GM12878 (cell line): ENCODE data around the gene PITPNM3. TPM values are rescaled to one million over a fixed set of nuclear protein-coding genes. Genes with fewer than 3 reads are reported as not detected.

Experiments
- ATAC-seq: fragments of 200-7000 bp; cut with Tn5 transposase; 3 replicates; pipeline ENCODE4 v1.9.1; 2020; ENCODE audit warnings: mild to moderate bottlenecking, moderate library complexity
- BruUV-seq: library from RNA; stranded (reverse); fragments of 400-500 nt; replicated peaks from 2 replicates; lab custom pipeline; 2021; lab: Mats Ljungman, UMichigan
- CTCF ChIA-PET: fragments of 300-600 bp; sonication (Branson Sonifier 250); formaldehyde crosslinking; extraction: SDS; loops from one replicate; lab custom pipeline; 2021; ENCODE audit warnings: inconsistent platforms; lab: Yijun Ruan, JAX
- POLR2A ChIA-PET: fragments of 350-600 bp; formaldehyde crosslinking; extraction: SDS; loops from one replicate; lab custom pipeline; 2021; ENCODE audit warnings: inconsistent platforms; lab: Charles Lee
- RAD21 ChIA-PET: fragments of 300-600 bp; sonication (Branson Sonifier 250); formaldehyde crosslinking; loops from one replicate; lab custom pipeline; 2023; ENCODE audit warnings: antibody characterized with exemption; ENCODE audit not compliant: unreplicated experiment; lab: Charles Lee
- SMC1A ChIA-PET: fragments of 300-600 bp; sonication (Branson Sonifier 250); formaldehyde crosslinking; loops from one replicate; lab custom pipeline; 2023; ENCODE audit not compliant: unreplicated experiment, uncharacterized antibody; lab: Charles Lee
- DNase-seq: peaks from one replicate; pipeline ENCODE4 v3.0.0-alpha.2; 2011; ENCODE audit warnings: low read depth, low spot score
- FAIRE-seq: peaks from 3 replicates; lab custom pipeline; 2011; peaks lifted over from hg19 to GRCh38; lab: Jason Lieb, UNC
- H2AFZ ChIP-seq: 2 replicates; pipeline ENCODE4 v1.6.0; 2011; ENCODE audit warnings: low read depth, low read length, control low read depth; ENCODE audit not compliant: control insufficient read depth
- H3K27ac ChIP-seq: 2 replicates; pipeline ENCODE4 v1.5.1; 2011; ENCODE audit warnings: control low read depth; ENCODE audit not compliant: control insufficient read depth, insufficient read depth
- H3K27me3 ChIP-seq, 2 experiments: replicated peaks in 1 of 2; 2 replicates each; pipeline versions ENCODE4 v1.6.0 to v1.6.1; 2011; ENCODE audit warnings: low read length in 1 of 2; ENCODE audit not compliant: control insufficient read depth in 2 of 2, insufficient read depth in 2 of 2
- H3K36me3 ChIP-seq, 2 experiments: 2 replicates each; pipeline ENCODE4 v1.5.1; 2011; ENCODE audit warnings: low read length in 1 of 2; ENCODE audit not compliant: control insufficient read depth in 2 of 2, insufficient read depth in 2 of 2
- H3K4me1 ChIP-seq: 2 replicates; pipeline ENCODE4 v1.6.1; 2011; ENCODE audit warnings: mild to moderate bottlenecking, low read length, moderate library complexity, mixed read lengths; ENCODE audit not compliant: control insufficient read depth, insufficient read depth
- H3K4me2 ChIP-seq: 2 replicates; pipeline ENCODE4 v1.6.0; 2011; ENCODE audit warnings: control low read depth; ENCODE audit not compliant: control insufficient read depth, insufficient read depth
- H3K4me3 ChIP-seq: fragments of 200-600 bp; sonication (generic); 2 replicates; pipeline ENCODE4 v1.5.1; 2016
- H3K79me2 ChIP-seq: 2 replicates; pipeline ENCODE4 v1.6.0; 2011; ENCODE audit warnings: low read length; ENCODE audit not compliant: control insufficient read depth, insufficient read depth
- H3K9ac ChIP-seq: 2 replicates; pipeline ENCODE4 v1.8.0; 2011; ENCODE audit warnings: low read length, control low read depth, mixed read lengths; ENCODE audit not compliant: control insufficient read depth, insufficient read depth
- H3K9me3 ChIP-seq: replicated peaks from 3 replicates; pipeline ENCODE4 v1.5.1; 2011; ENCODE audit warnings: mild to moderate bottlenecking, low read length; ENCODE audit not compliant: control insufficient read depth, insufficient read depth
- H4K20me1 ChIP-seq: 2 replicates; pipeline ENCODE4 v1.6.0; 2011; ENCODE audit not compliant: control insufficient read depth, insufficient read depth
- KLF5 ChIP-seq: fragments of 450-650 bp; IDR thresholded peaks from 2 replicates; pipeline ENCODE4 v1.6.1; 2014; ENCODE audit warnings: mild to moderate bottlenecking; ENCODE audit not compliant: partially characterized antibody
- RAD21 ChIP-seq: IDR thresholded peaks from 2 replicates; pipeline ENCODE4 v1.6.1; 2011; ENCODE audit warnings: mild to moderate bottlenecking, low read depth, low read length, moderate library complexity; ENCODE audit not compliant: insufficient read depth
- RBBP5 ChIP-seq: fragments of 200-600 bp; sonication (generic); conservative IDR thresholded peaks from 2 replicates; pipeline ENCODE4 v1.6.1; 2016
- WGBS: methylation state at CpG from one replicate; pipeline ENCODE4 v1.1.6; 2016; ENCODE audit warnings: low lambda C conversion rate; ENCODE audit not compliant: insufficient replicate concordance, insufficient coverage; ENCODE audit errors: missing lambda C conversion rate; 5-methylcytosine and 5-hydroxymethylcytosine counted together
- in situ Hi-C: fragments of 300-500 bp; cut with MboI; formaldehyde crosslinking; loops from 9 replicates; pipeline ENCODE4 v1.14.3; 2018; ENCODE audit warnings: mixed read lengths
- intact Hi-C: fragments of 100-400 bp; cut with micrococcal nuclease; formaldehyde crosslinking; loops from one replicate; pipeline ENCODE4 v1.14.2; 2022; ENCODE audit not compliant: unreplicated experiment
- polyA plus RNA-seq, 11 experiments: library from polyadenylated mRNA; depleted of rRNA in 4 of 11; unstranded in 6 of 11; stranded (reverse) in 5 of 11; fragments of >200 nt; fragmentation: Nextera tagmentation in 4 of 11; fragmentation: Illumina TruSeq in 1 of 11; extraction: Ambion mirVana in 4 of 11; extraction: Trizol in 1 of 11; gene quantifications; 1 replicate in 1 of 11; 2 replicates in 10 of 11; pipeline versions ENCODE4 v1.2.1 to v1.2.3, GENCODE V29; 2011 to 2016; ENCODE audit warnings: inconsistent platforms in 2 of 11, missing spikeins in 2 of 11, low read depth in 1 of 11
- total RNA-seq, 4 experiments: library from RNA; depleted of rRNA in 3 of 4; stranded (reverse); fragments of >200 nt in 3 of 4; fragmentation: Illumina TruSeq in 1 of 4; extraction: Trizol in 1 of 4; gene quantifications; 2 replicates each; pipeline versions ENCODE4 v1.2.1 to v1.2.3, GENCODE V29; 2013 to 2021
- TF ChIP-seq, protein P1 (sequence below): IDR thresholded peaks from 2 replicates; pipeline ENCODE4 v1.6.1; 2012; ENCODE audit warnings: low read length, inconsistent platforms
- TF ChIP-seq, protein P2 (sequence below): IDR thresholded peaks from 2 replicates; pipeline ENCODE4 v1.6.1; 2011; ENCODE audit warnings: low read depth, mild to moderate bottlenecking, low read length, moderate library complexity, borderline replicate concordance; ENCODE audit errors: extremely low read depth
- TF ChIP-seq, protein P3 (sequence below): fragments of 450-650 bp; IDR thresholded peaks from 2 replicates; pipeline ENCODE4 v1.6.1; 2017; ENCODE audit warnings: antibody characterized with exemption, mild to moderate bottlenecking, moderate library complexity
- TF ChIP-seq, protein P4 (sequence below): fragments of 450-650 bp; formaldehyde crosslinking; IDR thresholded peaks from 2 replicates; pipeline ENCODE4 v1.5.0; 2022; ENCODE audit warnings: mild to moderate bottlenecking, missing genetic modification characterization

The PITPNM3 gene
- total and polyA plus RNA-seq, 10 of the 15 experiments (the other 5 are each of a cell fraction or from before 2014, with no cell fraction given) = 0.02 to 0.49 (median 0.19) TPM; not detected in 1

DNA sequence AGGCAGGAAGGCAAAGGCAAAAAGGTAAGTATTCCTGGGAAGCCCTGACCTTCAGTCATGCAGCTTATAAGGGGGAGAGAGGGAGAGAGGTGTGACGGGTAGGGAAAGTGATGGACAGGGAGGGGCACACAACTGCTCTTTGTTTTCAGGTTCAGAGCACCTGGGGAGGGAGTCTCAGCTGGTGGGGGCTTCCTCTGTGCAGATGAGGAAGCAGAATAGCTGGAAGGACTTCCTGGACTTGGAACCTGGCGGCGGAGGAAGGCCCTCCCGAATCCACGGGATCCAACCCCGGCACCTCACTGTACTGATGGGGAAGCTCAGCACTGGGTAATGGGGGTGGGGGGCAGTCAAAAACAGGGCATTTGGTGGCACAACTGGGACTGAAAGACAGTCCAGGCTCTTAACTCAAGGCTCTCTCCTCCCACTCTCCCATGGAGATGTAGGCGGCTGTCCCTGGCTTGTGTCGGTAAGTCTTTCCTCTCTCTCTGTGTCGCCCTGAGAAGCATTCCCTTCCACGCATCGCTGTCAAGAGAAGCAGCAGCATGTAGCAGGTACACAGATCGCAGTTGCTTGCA is 11.9 kb upstream of the PITPNM3 start:
- Histone ChIP-seq H3K4me3 (no peak overlapping the region), H3K79me2 (no peaks in the 10 kb centered on the region), H3K4me2 (no peak overlapping the region), H3K9ac (no peak overlapping the region), H3K36me3 (no peaks in the 10 kb centered on the region), H4K20me1 (no peaks in the 10 kb centered on the region)
- BruUV-seq = no TSS peak
- DNase-seq (no peak), ATAC-seq (no peak)
- CTCF ChIA-PET = no interaction called here
- TF ChIP-seq RBBP5 = no peak
- TF ChIP-seq, protein P1, sequence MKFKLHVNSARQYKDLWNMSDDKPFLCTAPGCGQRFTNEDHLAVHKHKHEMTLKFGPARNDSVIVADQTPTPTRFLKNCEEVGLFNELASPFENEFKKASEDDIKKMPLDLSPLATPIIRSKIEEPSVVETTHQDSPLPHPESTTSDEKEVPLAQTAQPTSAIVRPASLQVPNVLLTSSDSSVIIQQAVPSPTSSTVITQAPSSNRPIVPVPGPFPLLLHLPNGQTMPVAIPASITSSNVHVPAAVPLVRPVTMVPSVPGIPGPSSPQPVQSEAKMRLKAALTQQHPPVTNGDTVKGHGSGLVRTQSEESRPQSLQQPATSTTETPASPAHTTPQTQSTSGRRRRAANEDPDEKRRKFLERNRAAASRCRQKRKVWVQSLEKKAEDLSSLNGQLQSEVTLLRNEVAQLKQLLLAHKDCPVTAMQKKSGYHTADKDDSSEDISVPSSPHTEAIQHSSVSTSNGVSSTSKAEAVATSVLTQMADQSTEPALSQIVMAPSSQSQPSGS = no peak
- TF ChIP-seq, protein P2, sequence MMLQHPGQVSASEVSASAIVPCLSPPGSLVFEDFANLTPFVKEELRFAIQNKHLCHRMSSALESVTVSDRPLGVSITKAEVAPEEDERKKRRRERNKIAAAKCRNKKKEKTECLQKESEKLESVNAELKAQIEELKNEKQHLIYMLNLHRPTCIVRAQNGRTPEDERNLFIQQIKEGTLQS = no peak
- TF ChIP-seq, all 136 proteins: peak for 0
- WGBS = 89% methylated on average over 12 of the region's 12 CpGs
- Histone ChIP-seq H3K27me3 (no peaks in the 10 kb centered on the region), H3K4me1 (no peaks in the 10 kb centered on the region), H3K9me3 (no peaks in the 10 kb centered on the region), H2AFZ (no peak overlapping the region), H3K27ac (no peak overlapping the region)
- POLR2A ChIA-PET = no interaction called here
- in situ Hi-C loops = no loop called here
- FAIRE-seq = no peak
- intact Hi-C loops = no loop called here
- SMC1A ChIA-PET = no interaction called here
- RAD21 ChIA-PET = no interaction called here

DNA sequence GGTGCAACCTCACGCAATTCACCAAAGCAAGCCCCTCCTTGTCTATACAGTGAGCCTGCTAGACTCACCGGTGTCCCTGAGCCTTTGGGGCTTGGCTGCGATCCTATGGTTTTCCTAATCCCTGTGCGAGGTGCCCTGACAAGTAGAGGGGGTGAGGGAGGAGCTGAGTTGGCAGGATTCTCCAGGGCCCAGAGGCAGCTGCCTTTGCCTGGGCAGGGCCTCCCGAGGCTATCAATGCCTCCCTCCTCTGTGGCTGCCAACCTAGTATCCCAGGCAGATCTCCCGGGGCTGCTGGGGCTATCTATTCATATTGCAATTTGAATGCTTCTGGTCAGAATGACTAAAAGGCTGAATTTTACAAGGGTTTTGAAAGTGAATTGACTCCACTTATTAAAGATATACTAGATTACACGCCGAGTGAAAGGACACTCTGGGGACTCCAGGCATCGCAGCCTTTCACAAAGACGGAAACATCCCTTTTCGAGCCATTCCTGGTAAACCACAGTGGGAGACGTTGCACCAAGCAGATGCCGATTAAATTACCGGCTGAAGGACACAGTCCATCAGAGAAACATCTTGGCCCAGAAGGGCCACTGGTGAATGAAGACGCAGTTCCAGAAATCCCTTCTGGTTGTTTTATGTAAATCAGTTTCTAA is 11.3 kb upstream of the PITPNM3 start:
- Histone ChIP-seq H3K4me2 (no peak overlapping the region), H3K4me3 (no peak overlapping the region), H4K20me1 (no peaks in the 10 kb centered on the region), H3K27ac (no peak overlapping the region), H2AFZ (no peak overlapping the region), H3K79me2 (no peaks in the 10 kb centered on the region), H3K9ac (no peak overlapping the region), H3K4me1 (no peaks in the 10 kb centered on the region), H3K36me3 (no peaks in the 10 kb centered on the region), H3K9me3 (no peaks in the 10 kb centered on the region), H3K27me3 (no peaks in the 10 kb centered on the region)
- ChIA-PET RAD21 (no interaction called here), SMC1A (no interaction called here), CTCF (no interaction called here), POLR2A (no interaction called here)
- intact Hi-C loops (no loop called here), in situ Hi-C loops (no loop called here)
- 59% methylated on average over 15 of the region's 15 CpGs for WGBS
- no peak for FAIRE-seq
- ATAC-seq = no peak
- BruUV-seq = no TSS peak
- DNase-seq = no peak
- TF ChIP-seq KLF5 (no peak), RAD21 (no peak)
- TF ChIP-seq, protein P3, sequence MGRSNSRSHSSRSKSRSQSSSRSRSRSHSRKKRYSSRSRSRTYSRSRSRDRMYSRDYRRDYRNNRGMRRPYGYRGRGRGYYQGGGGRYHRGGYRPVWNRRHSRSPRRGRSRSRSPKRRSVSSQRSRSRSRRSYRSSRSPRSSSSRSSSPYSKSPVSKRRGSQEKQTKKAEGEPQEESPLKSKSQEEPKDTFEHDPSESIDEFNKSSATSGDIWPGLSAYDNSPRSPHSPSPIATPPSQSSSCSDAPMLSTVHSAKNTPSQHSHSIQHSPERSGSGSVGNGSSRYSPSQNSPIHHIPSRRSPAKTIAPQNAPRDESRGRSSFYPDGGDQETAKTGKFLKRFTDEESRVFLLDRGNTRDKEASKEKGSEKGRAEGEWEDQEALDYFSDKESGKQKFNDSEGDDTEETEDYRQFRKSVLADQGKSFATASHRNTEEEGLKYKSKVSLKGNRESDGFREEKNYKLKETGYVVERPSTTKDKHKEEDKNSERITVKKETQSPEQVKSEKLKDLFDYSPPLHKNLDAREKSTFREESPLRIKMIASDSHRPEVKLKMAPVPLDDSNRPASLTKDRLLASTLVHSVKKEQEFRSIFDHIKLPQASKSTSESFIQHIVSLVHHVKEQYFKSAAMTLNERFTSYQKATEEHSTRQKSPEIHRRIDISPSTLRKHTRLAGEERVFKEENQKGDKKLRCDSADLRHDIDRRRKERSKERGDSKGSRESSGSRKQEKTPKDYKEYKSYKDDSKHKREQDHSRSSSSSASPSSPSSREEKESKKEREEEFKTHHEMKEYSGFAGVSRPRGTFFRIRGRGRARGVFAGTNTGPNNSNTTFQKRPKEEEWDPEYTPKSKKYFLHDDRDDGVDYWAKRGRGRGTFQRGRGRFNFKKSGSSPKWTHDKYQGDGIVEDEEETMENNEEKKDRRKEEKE = no peak
- TF ChIP-seq, protein P4, sequence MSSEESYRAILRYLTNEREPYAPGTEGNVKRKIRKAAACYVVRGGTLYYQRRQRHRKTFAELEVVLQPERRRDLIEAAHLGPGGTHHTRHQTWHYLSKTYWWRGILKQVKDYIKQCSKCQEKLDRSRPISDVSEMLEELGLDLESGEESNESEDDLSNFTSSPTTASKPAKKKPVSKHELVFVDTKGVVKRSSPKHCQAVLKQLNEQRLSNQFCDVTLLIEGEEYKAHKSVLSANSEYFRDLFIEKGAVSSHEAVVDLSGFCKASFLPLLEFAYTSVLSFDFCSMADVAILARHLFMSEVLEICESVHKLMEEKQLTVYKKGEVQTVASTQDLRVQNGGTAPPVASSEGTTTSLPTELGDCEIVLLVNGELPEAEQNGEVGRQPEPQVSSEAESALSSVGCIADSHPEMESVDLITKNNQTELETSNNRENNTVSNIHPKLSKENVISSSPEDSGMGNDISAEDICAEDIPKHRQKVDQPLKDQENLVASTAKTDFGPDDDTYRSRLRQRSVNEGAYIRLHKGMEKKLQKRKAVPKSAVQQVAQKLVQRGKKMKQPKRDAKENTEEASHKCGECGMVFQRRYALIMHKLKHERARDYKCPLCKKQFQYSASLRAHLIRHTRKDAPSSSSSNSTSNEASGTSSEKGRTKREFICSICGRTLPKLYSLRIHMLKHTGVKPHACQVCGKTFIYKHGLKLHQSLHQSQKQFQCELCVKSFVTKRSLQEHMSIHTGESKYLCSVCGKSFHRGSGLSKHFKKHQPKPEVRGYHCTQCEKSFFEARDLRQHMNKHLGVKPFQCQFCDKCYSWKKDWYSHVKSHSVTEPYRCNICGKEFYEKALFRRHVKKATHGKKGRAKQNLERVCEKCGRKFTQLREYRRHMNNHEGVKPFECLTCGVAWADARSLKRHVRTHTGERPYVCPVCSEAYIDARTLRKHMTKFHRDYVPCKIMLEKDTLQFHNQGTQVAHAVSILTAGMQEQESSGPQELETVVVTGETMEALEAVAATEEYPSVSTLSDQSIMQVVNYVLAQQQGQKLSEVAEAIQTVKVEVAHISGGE = no peak
